ENCODE data around the gene NKAIN2.
A peak's percentile ranks its signal among the peaks of the same experiment; 100 is the strongest.

The NKAIN2 gene

DNA sequence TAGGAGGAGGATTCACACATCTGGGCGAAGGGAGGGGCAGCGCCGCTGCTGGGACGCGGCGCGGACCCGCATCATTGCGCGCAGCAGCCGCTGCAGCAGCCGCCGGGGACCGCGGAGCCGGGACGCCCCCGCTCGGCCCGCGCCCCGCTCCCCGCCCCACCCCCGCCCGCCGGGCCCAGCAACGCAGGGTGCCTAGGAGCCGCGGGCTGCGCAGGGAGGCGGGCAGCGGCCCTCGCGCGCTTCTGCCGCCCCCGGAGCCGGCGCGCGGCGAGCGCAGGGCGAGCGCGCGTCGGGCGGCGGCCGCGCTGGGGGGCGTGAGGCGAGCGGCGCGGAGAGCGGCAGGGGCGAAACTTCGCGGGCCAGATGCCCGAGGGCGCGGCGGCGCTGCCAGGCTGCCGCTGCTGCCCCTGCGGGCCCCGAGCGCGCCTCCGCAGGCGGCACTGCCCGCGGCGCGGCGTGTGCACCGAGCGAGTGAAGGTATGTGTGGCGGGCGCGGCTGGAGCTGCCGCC is at the start of gene NKAIN2:
Gene NKAIN2 (plus strand): TSS at position 362 of the 510 bp plus-strand sequence.
- Histone ChIP-seq H3K27me3 (ENCODE audit: insufficient read depth, low read length) (no peaks in the 10 kb centered on the region), H3K36me3 (ENCODE audit: insufficient read depth, low read length) (no peaks in the 10 kb centered on the region), H3K4me3 (ENCODE audit: low read length) (peak within 1 kb of the TSS; percentile 70), H2AFZ (ENCODE audit: low read depth, low read length) (peak within 1 kb of the TSS; percentile 92), H3K9me3 (ENCODE audit: low read length) (no peaks in the 10 kb centered on the region), H3K4me1 (ENCODE audit: insufficient read depth, low read length) (peaks cover 13% of the 10 kb centered on the region)

- H3K4me1 ChIP-seq (ENCODE audit: insufficient read depth, low read length) = no peaks in the 10 kb centered on the region
- H3K9me3 ChIP-seq (ENCODE audit: low read length) = no peaks in the 10 kb centered on the region
- no peaks in the 10 kb centered on the region for H3K27me3 ChIP-seq (ENCODE audit: insufficient read depth, low read length)
- no peaks in the 10 kb centered on the region for H3K36me3 ChIP-seq (ENCODE audit: insufficient read depth, low read length)
- no peak overlapping the region for H3K4me3 ChIP-seq (ENCODE audit: low read length)
- no peak overlapping the region for H2AFZ ChIP-seq (ENCODE audit: low read depth, low read length)
Measured at GRCh38 chr6:123759472-123759871, 44.2 kb upstream of the NKAIN2 start.

GRCh38 chr6:123763904-123764303 is 39.8 kb upstream of the NKAIN2 start:
- Histone ChIP-seq H3K36me3 (ENCODE audit: insufficient read depth, low read length) (no peaks in the 10 kb centered on the region), H3K4me1 (ENCODE audit: insufficient read depth, low read length) (no peaks in the 10 kb centered on the region), H3K4me3 (ENCODE audit: low read length) (no peak overlapping the region), H3K9me3 (ENCODE audit: low read length) (no peaks in the 10 kb centered on the region), H2AFZ (ENCODE audit: low read depth, low read length) (no peak overlapping the region), H3K27me3 (ENCODE audit: insufficient read depth, low read length) (no peaks in the 10 kb centered on the region)

DNA sequence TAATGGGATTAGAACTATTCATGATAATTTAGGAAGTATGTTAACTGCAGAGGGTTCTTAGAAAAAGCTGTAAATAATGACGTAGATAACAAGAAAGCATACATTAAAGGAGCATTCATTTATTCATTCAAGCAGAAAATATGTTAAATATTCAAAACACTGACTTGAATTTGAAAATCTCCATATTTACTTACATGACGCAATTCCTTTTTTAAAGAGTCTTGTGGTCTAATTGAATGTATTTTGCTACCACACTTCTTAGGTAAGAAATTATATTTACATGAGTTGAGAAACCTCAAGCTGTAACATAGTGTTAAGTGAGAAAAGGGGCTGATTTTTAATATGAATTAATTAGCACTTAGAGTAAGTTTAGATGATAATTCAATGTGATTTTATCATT is 38.9 kb upstream of the NKAIN2 start:
- H3K4me3 ChIP-seq (ENCODE audit: low read length) = no peak overlapping the region
- no peaks in the 10 kb centered on the region for H3K36me3 ChIP-seq (ENCODE audit: insufficient read depth, low read length)
- H3K9me3 ChIP-seq (ENCODE audit: low read length) = no peaks in the 10 kb centered on the region
- no peaks in the 10 kb centered on the region for H3K27me3 ChIP-seq (ENCODE audit: insufficient read depth, low read length)
- H2AFZ ChIP-seq (ENCODE audit: low read depth, low read length) = no peak overlapping the region
- H3K4me1 ChIP-seq (ENCODE audit: insufficient read depth, low read length) = no peaks in the 10 kb centered on the region

GRCh38 chr6:123768921-123769320 is 34.7 kb upstream of the NKAIN2 start:
- no peaks in the 10 kb centered on the region for H3K9me3 ChIP-seq (ENCODE audit: low read length)
- H3K27me3 ChIP-seq (ENCODE audit: insufficient read depth, low read length) = no peaks in the 10 kb centered on the region
- no peak overlapping the region for H3K4me3 ChIP-seq (ENCODE audit: low read length)
- no peak overlapping the region for H2AFZ ChIP-seq (ENCODE audit: low read depth, low read length)
- no peaks in the 10 kb centered on the region for H3K36me3 ChIP-seq (ENCODE audit: insufficient read depth, low read length)
- H3K4me1 ChIP-seq (ENCODE audit: insufficient read depth, low read length) = no peaks in the 10 kb centered on the region

DNA sequence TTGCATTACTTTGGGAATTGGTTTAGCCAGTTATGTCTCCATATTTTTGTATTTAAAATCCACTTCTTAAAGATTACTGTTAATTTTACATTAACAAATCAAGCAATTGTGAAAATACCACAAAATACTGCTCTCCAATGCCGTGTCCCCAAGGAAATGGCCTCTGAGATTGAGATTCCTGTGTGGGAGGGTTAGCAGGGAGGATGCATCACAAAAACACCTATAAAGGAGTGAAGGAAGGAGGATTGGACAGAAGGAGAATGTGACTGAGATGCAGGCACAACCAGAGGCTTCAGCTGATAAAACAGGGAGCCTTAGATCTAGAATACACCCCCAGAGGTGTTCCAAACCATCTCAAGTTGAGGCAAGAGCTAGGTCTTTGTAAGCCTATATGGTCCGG is 34.2 kb upstream of the NKAIN2 start:
- Histone ChIP-seq H3K36me3 (ENCODE audit: insufficient read depth, low read length) (no peaks in the 10 kb centered on the region), H2AFZ (ENCODE audit: low read depth, low read length) (no peak overlapping the region), H3K9me3 (ENCODE audit: low read length) (no peaks in the 10 kb centered on the region), H3K27me3 (ENCODE audit: insufficient read depth, low read length) (no peaks in the 10 kb centered on the region), H3K4me3 (ENCODE audit: low read length) (no peak overlapping the region), H3K4me1 (ENCODE audit: insufficient read depth, low read length) (no peaks in the 10 kb centered on the region)

GRCh38 chr6:123770247-123770949 is 33.3 kb upstream of the NKAIN2 start:
- Histone ChIP-seq H3K4me3 (ENCODE audit: low read length) (no peak overlapping the region), H3K4me1 (ENCODE audit: insufficient read depth, low read length) (peaks cover 4% of the 10 kb centered on the region), H2AFZ (ENCODE audit: low read depth, low read length) (no peak overlapping the region), H3K9me3 (ENCODE audit: low read length) (no peaks in the 10 kb centered on the region), H3K27me3 (ENCODE audit: insufficient read depth, low read length) (no peaks in the 10 kb centered on the region), H3K36me3 (ENCODE audit: insufficient read depth, low read length) (no peaks in the 10 kb centered on the region)

DNA sequence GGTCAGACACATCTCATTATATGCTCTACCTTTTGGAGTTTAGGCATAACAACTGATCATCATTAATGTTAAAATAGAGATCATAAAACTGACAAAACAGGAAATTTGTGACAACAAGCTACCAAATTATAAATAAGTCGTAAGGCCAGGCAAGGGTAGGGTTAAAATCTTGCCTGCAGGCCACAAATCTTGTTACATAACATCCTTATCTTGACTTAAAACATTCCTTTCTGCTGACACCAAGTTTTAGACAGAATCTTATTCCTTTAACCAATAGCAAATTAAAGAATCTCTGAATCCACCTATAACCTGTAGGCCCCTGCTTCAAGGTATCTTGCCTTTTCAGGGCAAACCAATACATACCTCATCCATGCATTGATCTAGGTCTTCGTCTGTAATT is 32.5 kb upstream of the NKAIN2 start:
- Histone ChIP-seq H3K27me3 (ENCODE audit: insufficient read depth, low read length) (no peaks in the 10 kb centered on the region), H3K4me3 (ENCODE audit: low read length) (no peak overlapping the region), H2AFZ (ENCODE audit: low read depth, low read length) (no peak overlapping the region)

GRCh38 chr6:123777563-123777962 is 26.1 kb upstream of the NKAIN2 start:
- Histone ChIP-seq H3K27me3 (ENCODE audit: insufficient read depth, low read length) (no peaks in the 10 kb centered on the region), H3K9me3 (ENCODE audit: low read length) (no peaks in the 10 kb centered on the region)

More for the DNA sequence above, 32.5 kb upstream of the NKAIN2 start:
- Histone ChIP-seq H3K9me3 (ENCODE audit: low read length) (no peaks in the 10 kb centered on the region), H3K4me1 (ENCODE audit: insufficient read depth, low read length) (peaks cover 4% of the 10 kb centered on the region), H3K36me3 (ENCODE audit: insufficient read depth, low read length) (no peaks in the 10 kb centered on the region)

GRCh38 chr6:123780021-123780420 is 23.6 kb upstream of the NKAIN2 start:
- no peaks in the 10 kb centered on the region for H3K27me3 ChIP-seq (ENCODE audit: insufficient read depth, low read length)
- H3K9me3 ChIP-seq (ENCODE audit: low read length) = no peaks in the 10 kb centered on the region
- no peak overlapping the region for H3K4me3 ChIP-seq (ENCODE audit: low read length)
- no peaks in the 10 kb centered on the region for H3K36me3 ChIP-seq (ENCODE audit: insufficient read depth, low read length)
- peaks cover 2% of the 10 kb centered on the region for H3K4me1 ChIP-seq (ENCODE audit: insufficient read depth, low read length)
- H2AFZ ChIP-seq (ENCODE audit: low read depth, low read length) = no peak overlapping the region

More at GRCh38 chr6:123777563-123777962, 26.1 kb upstream of the NKAIN2 start:
- no peak overlapping the region for H3K4me3 ChIP-seq (ENCODE audit: low read length)
- H3K4me1 ChIP-seq (ENCODE audit: insufficient read depth, low read length) = peaks cover 4% of the 10 kb centered on the region
- no peaks in the 10 kb centered on the region for H3K36me3 ChIP-seq (ENCODE audit: insufficient read depth, low read length)
- no peak overlapping the region for H2AFZ ChIP-seq (ENCODE audit: low read depth, low read length)

GRCh38 chr6:123784330-123784729 is 19.3 kb upstream of the NKAIN2 start:
- no peaks in the 10 kb centered on the region for H3K36me3 ChIP-seq (ENCODE audit: insufficient read depth, low read length)
- H3K9me3 ChIP-seq (ENCODE audit: low read length) = no peaks in the 10 kb centered on the region
- no peak overlapping the region for H2AFZ ChIP-seq (ENCODE audit: low read depth, low read length)
- H3K4me1 ChIP-seq (ENCODE audit: insufficient read depth, low read length) = no peaks in the 10 kb centered on the region
- H3K4me3 ChIP-seq (ENCODE audit: low read length) = no peak overlapping the region
- no peaks in the 10 kb centered on the region for H3K27me3 ChIP-seq (ENCODE audit: insufficient read depth, low read length)

DNA sequence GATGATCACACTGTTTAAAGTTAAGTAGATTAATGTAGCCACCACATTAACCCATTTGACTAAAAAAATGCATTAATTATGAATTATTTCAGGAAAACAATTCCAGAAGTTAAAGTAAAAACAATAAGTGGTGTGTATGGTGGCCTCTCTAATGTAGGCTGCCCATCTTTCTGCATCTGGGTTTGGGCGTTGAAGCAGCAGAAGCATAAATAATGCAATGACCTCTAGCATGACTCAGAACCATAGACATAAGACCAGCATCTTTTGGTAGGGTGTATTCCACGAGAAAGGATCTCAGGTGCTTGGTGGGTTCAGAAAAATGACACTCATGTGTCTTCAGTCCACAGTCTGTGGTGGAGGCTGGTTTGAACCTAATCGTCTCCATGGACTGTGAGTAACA is 18.6 kb upstream of the NKAIN2 start:
- Histone ChIP-seq H2AFZ (ENCODE audit: low read depth, low read length) (no peak overlapping the region), H3K36me3 (ENCODE audit: insufficient read depth, low read length) (no peaks in the 10 kb centered on the region), H3K4me3 (ENCODE audit: low read length) (no peak overlapping the region), H3K9me3 (ENCODE audit: low read length) (no peaks in the 10 kb centered on the region), H3K4me1 (ENCODE audit: insufficient read depth, low read length) (no peaks in the 10 kb centered on the region), H3K27me3 (ENCODE audit: insufficient read depth, low read length) (no peaks in the 10 kb centered on the region)

DNA sequence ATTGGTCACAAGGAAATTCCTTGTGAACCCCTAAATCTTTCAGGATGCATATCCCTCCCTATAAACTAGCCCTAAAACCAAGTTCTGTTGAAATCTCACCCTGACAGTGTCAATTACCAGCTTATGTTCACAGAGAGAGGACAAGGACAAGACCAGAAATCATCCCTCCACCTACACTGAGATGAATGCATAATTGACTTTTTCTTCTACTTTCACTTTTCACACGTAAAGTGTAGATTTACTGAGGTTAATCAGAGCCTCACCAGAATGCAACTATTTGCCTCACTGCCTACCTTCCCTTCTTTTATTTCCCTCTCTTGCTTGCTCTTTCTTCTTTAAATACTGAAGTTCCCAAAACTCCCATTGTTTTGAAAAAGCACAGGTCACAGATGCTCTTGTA is 15.3 kb upstream of the NKAIN2 start:
- no peaks in the 10 kb centered on the region for H3K36me3 ChIP-seq (ENCODE audit: insufficient read depth, low read length)
- H3K27me3 ChIP-seq (ENCODE audit: insufficient read depth, low read length) = no peaks in the 10 kb centered on the region
- H2AFZ ChIP-seq (ENCODE audit: low read depth, low read length) = no peak overlapping the region
- no peaks in the 10 kb centered on the region for H3K4me1 ChIP-seq (ENCODE audit: insufficient read depth, low read length)
- no peak overlapping the region for H3K4me3 ChIP-seq (ENCODE audit: low read length)
- H3K9me3 ChIP-seq (ENCODE audit: low read length) = no peaks in the 10 kb centered on the region

DNA sequence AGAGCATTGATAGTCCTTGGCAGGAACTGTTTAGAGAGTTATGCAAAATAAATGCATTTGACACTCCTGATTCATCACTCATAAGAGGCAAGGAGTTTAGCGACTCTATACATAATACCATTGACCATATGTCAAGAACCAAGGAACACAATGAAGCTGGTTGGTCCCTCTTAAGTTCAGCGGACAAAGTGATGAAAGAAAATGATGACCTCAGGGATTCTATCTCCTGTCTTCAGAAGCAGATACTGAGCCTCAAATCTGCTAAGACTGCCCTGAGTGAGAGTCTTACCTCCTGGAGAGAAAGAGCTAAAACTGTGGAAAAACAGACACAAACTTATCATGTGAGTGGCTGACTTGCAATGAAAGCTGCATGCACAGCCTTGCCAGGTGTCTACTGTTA is 9.5 kb upstream of the NKAIN2 start:
- H3K4me1 ChIP-seq (ENCODE audit: insufficient read depth, low read length) = no peaks in the 10 kb centered on the region
- H3K36me3 ChIP-seq (ENCODE audit: insufficient read depth, low read length) = no peaks in the 10 kb centered on the region
- H2AFZ ChIP-seq (ENCODE audit: low read depth, low read length) = no peak overlapping the region
- no peak overlapping the region for H3K4me3 ChIP-seq (ENCODE audit: low read length)
- no peaks in the 10 kb centered on the region for H3K9me3 ChIP-seq (ENCODE audit: low read length)
- H3K27me3 ChIP-seq (ENCODE audit: insufficient read depth, low read length) = no peaks in the 10 kb centered on the region
